Lung (tissue), 12 donors: ENCODE measurements around the gene LTBP4. TPM values are rescaled to one million over a fixed set of nuclear protein-coding genes. Genes with fewer than 3 reads are reported as not detected.

Experiments
- ATAC-seq: fragments of 200-7000 bp; cut with Tn5 transposase; one replicate; pipeline ENCODE4 v1.9.1; 2020; ENCODE audit warnings: moderate number of reproducible peaks; ENCODE audit not compliant: insufficient read depth, low FRiP score
- DNase-seq, 3 donors: peaks; one replicate each; pipeline ENCODE4 v3.0.0-alpha.2; 2013 to 2017
- H3K27ac ChIP-seq, 2 donors: one replicate each; pipeline ENCODE4 v1.5.1; 2013; ENCODE audit warnings: mild to moderate bottlenecking in 2 of 2, moderate library complexity in 2 of 2, control low read depth in 1 of 2, inconsistent platforms in 1 of 2, low read depth in 1 of 2, low read length in 1 of 2
- H3K27me3 ChIP-seq, 3 donors: one replicate each; pipeline ENCODE4 v1.5.1; 2013; ENCODE audit warnings: low read length in 2 of 3; ENCODE audit not compliant: control insufficient read depth in 3 of 3, insufficient read depth in 3 of 3
- H3K36me3 ChIP-seq, 4 donors: one replicate each; pipeline ENCODE4 v1.5.1; 2013; ENCODE audit warnings: low read length in 4 of 4, mild to moderate bottlenecking in 1 of 4, moderate library complexity in 1 of 4; ENCODE audit not compliant: control insufficient read depth in 4 of 4, insufficient read depth in 4 of 4
- H3K4me1 ChIP-seq, 5 donors: one replicate each; pipeline ENCODE4 v1.5.1; 2013; ENCODE audit warnings: low read length in 5 of 5, mild to moderate bottlenecking in 2 of 5, moderate library complexity in 1 of 5; ENCODE audit not compliant: control insufficient read depth in 5 of 5, insufficient read depth in 5 of 5
- H3K4me3 ChIP-seq: one replicate; pipeline ENCODE4 v1.5.1; 2013; ENCODE audit warnings: mild to moderate bottlenecking, control low read depth, moderate library complexity
- H3K9ac ChIP-seq, 2 donors: one replicate each; pipeline ENCODE4 v1.5.1; 2013; ENCODE audit warnings: low read length in 2 of 2, control low read depth in 1 of 2; ENCODE audit not compliant: insufficient read depth in 1 of 2
- H3K9me3 ChIP-seq, 4 donors: one replicate each; pipeline ENCODE4 v1.5.1; 2013; ENCODE audit warnings: low read length in 3 of 4, mild to moderate bottlenecking in 1 of 4, moderate library complexity in 1 of 4; ENCODE audit not compliant: control insufficient read depth in 4 of 4, insufficient read depth in 3 of 4
- CTCF ChIP-seq: IDR thresholded peaks from 2 replicates; pipeline ENCODE4 v1.5.1; 2012; ENCODE audit warnings: mild to moderate bottlenecking; ENCODE audit errors: control extremely low read depth, extremely low read depth
- WGBS, 2 donors: extraction: QIAGEN DNeasy Blood & Tissue Kit; methylation state at CpG; one replicate each; pipeline ENCODE4 v1.1.7; 2013; 5-methylcytosine and 5-hydroxymethylcytosine counted together
- polyA plus RNA-seq, 2 donors: library from polyadenylated mRNA; stranded (reverse); fragments of 200-250 nt; gene quantifications; one replicate each; pipeline ENCODE4 v1.2.1, GENCODE V29; 2013
- total RNA-seq, 2 donors: library from RNA; depleted of rRNA in 1 of 2; stranded (reverse); fragments of >200 nt in 1 of 2; gene quantifications; one replicate each; pipeline ENCODE4 v1.2.1, GENCODE V29; 2014 to 2021
- donor health status: control.
- donor health status: control.
- donor health status: Bipolar disorder and iron deficiency.
- donor health status: healthy.
- donor health status: DM: yes; HTN: yes; CAD: no.

Gene LTBP4
- total and polyA plus RNA-seq, 4 donors, result 73.0 to 290 (median 151) TPM

GRCh38 chr19:40599902-40600569, 1.1 kb upstream of the LTBP4 start:
- peaks cover 0 to 11% (median 0%) of the 10 kb centered on the region in 3 donors for H3K27me3 ChIP-seq
- no peak for TF ChIP-seq CTCF
- H3K36me3 ChIP-seq, result no peaks in the 10 kb centered on the region
- H3K9ac ChIP-seq, result no peak overlapping the region
- H3K9me3 ChIP-seq, result no peaks in the 10 kb centered on the region
- WGBS, 2 donors, result 1 to 3% methylated on average over 19 to 43 of the region's 43 CpGs
- H3K4me3 ChIP-seq, result no peak overlapping the region
- ATAC-seq (no peak), DNase-seq (peak in 2 of 3 donors; percentile 54 to 56)
- H3K4me1 ChIP-seq, result peaks cover 4 to 58% (median 18%) of the 10 kb centered on the region in 5 donors
- H3K27ac ChIP-seq, result no peak overlapping the region

- WGBS, 2 donors, result 6 to 11% methylated on average over 12 to 13 of the region's 13 CpGs
- H3K36me3 ChIP-seq, result no peaks in the 10 kb centered on the region
- H3K9me3 ChIP-seq, result no peaks in the 10 kb centered on the region
- H3K4me3 ChIP-seq, result no peak overlapping the region
- H3K27ac ChIP-seq, result no peak overlapping the region
- DNase-seq, result no peak
- no peak for ATAC-seq
- H3K9ac ChIP-seq, result no peak overlapping the region
- peaks cover 4 to 64% (median 23%) of the 10 kb centered on the region in 5 donors for H3K4me1 ChIP-seq
- H3K27me3 ChIP-seq, result peaks cover 0 to 11% (median 0%) of the 10 kb centered on the region in 3 donors
- no peak for TF ChIP-seq CTCF
Measured at GRCh38 chr19:40600570-40601133, 517 bp upstream of the LTBP4 start.

GRCh38 chr19:40603071-40603388, 1.9 kb downstream of the LTBP4 start:
- H3K9me3 ChIP-seq, result no peaks in the 10 kb centered on the region
- ATAC-seq (no peak), DNase-seq (no peak)
- 52 to 65% methylated on average over 2 of the region's 2 CpGs for WGBS, 2 donors
- H3K4me1 ChIP-seq, result peaks cover 0 to 55% (median 25%) of the 10 kb centered on the region in 5 donors
- H3K9ac ChIP-seq, result peak overlapping the region in 1 of 2 donors; percentile 91
- H3K27me3 ChIP-seq, result peaks cover 0 to 6% (median 0%) of the 10 kb centered on the region in 3 donors
- H3K36me3 ChIP-seq, result peaks cover 0 to 3% (median 0%) of the 10 kb centered on the region in 4 donors
- no peak overlapping the region for H3K4me3 ChIP-seq
- no peak for TF ChIP-seq CTCF
- peak overlapping the region; percentile 74 to 87 for H3K27ac ChIP-seq
